GM12864 (cell line): ENCODE data around the gene SLC25A11.

Experiments
- DNase-seq: peaks from one replicate; pipeline ENCODE4 v3.0.0-alpha.2; 2011; ENCODE audit warnings: low read depth
- H3K4me3 ChIP-seq: 2 replicates; pipeline ENCODE4 v1.5.1; 2011; ENCODE audit warnings: mild to moderate bottlenecking, low read depth, low read length, control low read depth
- CTCF ChIP-seq: IDR thresholded peaks from 2 replicates; pipeline ENCODE4 v1.5.1; 2011; ENCODE audit warnings: low read depth, mild to moderate bottlenecking, moderate library complexity, low read length, control low read depth, inconsistent platforms; ENCODE audit errors: missing control alignments

Gene SLC25A11

GRCh38 chr17:4970273-4970672 lies 30.4 kb upstream of the SLC25A11 start:
- no peak overlapping the region for H3K4me3 ChIP-seq
- no peak for TF ChIP-seq CTCF
- DNase-seq = no peak

GRCh38 chr17:4969551-4970173 lies 29.8 kb upstream of the SLC25A11 start:
- H3K4me3 ChIP-seq = no peak overlapping the region
- TF ChIP-seq CTCF = no peak
- DNase-seq = no peak

- peak overlapping the region; percentile 87; the same call in 1 of the 2 replicates for H3K4me3 ChIP-seq
- DNase-seq = no peak
- TF ChIP-seq CTCF = no peak
Observed at GRCh38 chr17:4969047-4969550, 29.3 kb upstream of the SLC25A11 start.

- no peak for DNase-seq
- H3K4me3 ChIP-seq = peak overlapping the region; percentile 87
- TF ChIP-seq CTCF = no peak
Observed at GRCh38 chr17:4968486-4969046, 28.7 kb upstream of the SLC25A11 start.

GRCh38 chr17:4967539-4968485 lies 28.0 kb upstream of the SLC25A11 start, which contains the start of gene SPAG7:
TSS of gene SPAG7 (minus strand) at chr17:4967817. CDS start at chr17:4967804, 13 bp downstream.
- DNase-seq = peak; percentile 95

More at GRCh38 chr17:4967539-4968485, 28.0 kb upstream of the SLC25A11 start, which contains the start of gene SPAG7:
- peak within 1 kb of the TSS; percentile 87 for H3K4me3 ChIP-seq
- no peak for TF ChIP-seq CTCF
